ENCODE results near the gene RIC3. TPM values are rescaled to one million over a fixed set of nuclear protein-coding genes. Genes with fewer than 3 reads are reported as not detected.

Gene RIC3
- total and polyA plus RNA-seq, 4 donors = 38.2 to 56.1 (median 54.1) TPM

- H3K36me3 ChIP-seq (ENCODE audit: control insufficient read depth, insufficient read depth, low read length) = peaks cover 27% of the 10 kb centered on the region
- no peaks in the 10 kb centered on the region for H3K27me3 ChIP-seq (ENCODE audit: control insufficient read depth, insufficient read depth, low read length)
- H3K4me1 ChIP-seq (ENCODE audit: control insufficient read depth, insufficient read depth, low read length) = peaks cover 3% of the 10 kb centered on the region
- no peak overlapping the region for H3K4me3 ChIP-seq (ENCODE audit: low read depth, low read length)
- no peak overlapping the region for H3K27ac ChIP-seq (ENCODE audit: low read depth, low read length)
- H3K9me3 ChIP-seq (ENCODE audit: control insufficient read depth, insufficient read depth, low read length) = no peaks in the 10 kb centered on the region
- no CpG with 5 or more reads among the region's 5 CpGs for WGBS (ENCODE audit: insufficient coverage)
- no peak for DNase-seq (ENCODE audit: low read depth in 4 of 6, low spot score in 6 of 6)
Measured at GRCh38 chr11:8107642-8108041, 61.2 kb downstream of the RIC3 start.

DNA sequence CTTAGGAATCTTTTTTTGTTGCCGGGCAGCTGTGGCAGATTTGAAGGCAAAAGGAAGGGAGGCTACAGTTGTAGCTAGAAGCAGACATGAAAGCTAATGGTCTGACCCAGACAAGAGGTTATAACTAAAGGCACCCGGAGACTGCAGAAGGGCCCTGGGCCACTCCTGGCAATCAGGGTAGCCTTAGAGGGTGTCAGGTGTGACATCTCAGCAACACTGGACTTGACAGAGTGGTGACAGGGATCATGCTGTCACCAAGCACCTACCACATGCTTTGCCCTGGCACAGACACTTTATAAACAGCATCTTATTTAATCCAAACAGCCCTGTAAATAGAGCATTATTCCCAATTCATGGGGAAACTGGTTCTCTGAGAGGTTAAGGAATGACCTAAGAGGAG lies 62.1 kb downstream of the RIC3 start:
- no peak for DNase-seq (ENCODE audit: low read depth in 4 of 6, low spot score in 6 of 6)
- no peaks in the 10 kb centered on the region for H3K27me3 ChIP-seq (ENCODE audit: control insufficient read depth, insufficient read depth, low read length)
- peaks cover 37% of the 10 kb centered on the region for H3K36me3 ChIP-seq (ENCODE audit: control insufficient read depth, insufficient read depth, low read length)
- no peak overlapping the region for H3K27ac ChIP-seq (ENCODE audit: low read depth, low read length)
- H3K9me3 ChIP-seq (ENCODE audit: control insufficient read depth, insufficient read depth, low read length) = no peaks in the 10 kb centered on the region
- peaks cover under 1% of the 10 kb centered on the region for H3K4me1 ChIP-seq (ENCODE audit: control insufficient read depth, insufficient read depth, low read length)
- no peak overlapping the region for H3K4me3 ChIP-seq (ENCODE audit: low read depth, low read length)
- 89% methylated on average over 1 of the region's 2 CpGs for WGBS (ENCODE audit: insufficient coverage)

- WGBS (ENCODE audit: insufficient coverage) = 50% methylated on average over 2 of the region's 3 CpGs
- Histone ChIP-seq H3K9me3 (ENCODE audit: control insufficient read depth, insufficient read depth, low read length) (no peaks in the 10 kb centered on the region), H3K27me3 (ENCODE audit: control insufficient read depth, insufficient read depth, low read length) (no peaks in the 10 kb centered on the region), H3K4me1 (ENCODE audit: control insufficient read depth, insufficient read depth, low read length) (no peaks in the 10 kb centered on the region), H3K27ac (ENCODE audit: low read depth, low read length) (no peak overlapping the region), H3K36me3 (ENCODE audit: control insufficient read depth, insufficient read depth, low read length) (peaks cover 47% of the 10 kb centered on the region), H3K4me3 (ENCODE audit: low read depth, low read length) (no peak overlapping the region)
- peak in 1 of 6 donors; percentile 11 for DNase-seq (ENCODE audit: low read depth in 4 of 6, low spot score in 6 of 6)
Measured at GRCh38 chr11:8105666-8106065, 63.2 kb downstream of the RIC3 start.

- Histone ChIP-seq H3K27ac (ENCODE audit: low read depth, low read length) (no peak overlapping the region), H3K36me3 (ENCODE audit: control insufficient read depth, insufficient read depth, low read length) (peaks cover 52% of the 10 kb centered on the region), H3K4me1 (ENCODE audit: control insufficient read depth, insufficient read depth, low read length) (no peaks in the 10 kb centered on the region), H3K27me3 (ENCODE audit: control insufficient read depth, insufficient read depth, low read length) (no peaks in the 10 kb centered on the region), H3K9me3 (ENCODE audit: control insufficient read depth, insufficient read depth, low read length) (no peaks in the 10 kb centered on the region), H3K4me3 (ENCODE audit: low read depth, low read length) (no peak overlapping the region)
- DNase-seq (ENCODE audit: low read depth in 4 of 6, low spot score in 6 of 6) = no peak
- 100% methylated on average over 1 of the region's 4 CpGs for WGBS (ENCODE audit: insufficient coverage)
Measured at GRCh38 chr11:8105133-8105532, 63.7 kb downstream of the RIC3 start.

GRCh38 chr11:8103909-8104308 lies 64.9 kb downstream of the RIC3 start:
- DNase-seq (ENCODE audit: low read depth in 4 of 6, low spot score in 6 of 6) = no peak
- Histone ChIP-seq H3K36me3 (ENCODE audit: control insufficient read depth, insufficient read depth, low read length) (peaks cover 55% of the 10 kb centered on the region), H3K4me3 (ENCODE audit: low read depth, low read length) (no peak overlapping the region), H3K9me3 (ENCODE audit: control insufficient read depth, insufficient read depth, low read length) (no peaks in the 10 kb centered on the region), H3K4me1 (ENCODE audit: control insufficient read depth, insufficient read depth, low read length) (no peaks in the 10 kb centered on the region), H3K27me3 (ENCODE audit: control insufficient read depth, insufficient read depth, low read length) (no peaks in the 10 kb centered on the region), H3K27ac (ENCODE audit: low read depth, low read length) (no peak overlapping the region)
- WGBS (ENCODE audit: insufficient coverage) = no CpG with 5 or more reads among the region's 2 CpGs

DNA sequence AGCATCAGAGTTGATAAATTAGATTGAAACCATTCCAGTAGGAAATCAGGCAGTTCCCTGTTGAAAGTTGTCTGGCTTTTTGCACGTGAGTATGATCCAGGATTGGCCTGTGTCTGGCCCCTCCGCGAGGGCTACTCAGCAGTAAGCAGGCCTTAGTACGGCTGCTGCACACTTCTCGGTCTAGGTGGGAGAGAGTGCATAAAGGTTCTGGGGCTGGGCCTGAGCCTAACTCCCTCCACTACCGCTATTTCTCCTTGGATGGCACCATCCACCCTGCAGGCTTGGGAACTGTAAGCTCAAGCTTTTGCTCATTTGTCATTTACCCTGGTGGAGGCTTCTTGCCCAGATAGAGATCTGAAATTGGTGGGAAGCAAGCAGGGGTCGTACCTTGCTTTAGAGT lies 65.9 kb downstream of the RIC3 start:
- Histone ChIP-seq H3K4me3 (ENCODE audit: low read depth, low read length) (no peak overlapping the region), H3K4me1 (ENCODE audit: control insufficient read depth, insufficient read depth, low read length) (no peaks in the 10 kb centered on the region), H3K27ac (ENCODE audit: low read depth, low read length) (no peak overlapping the region), H3K27me3 (ENCODE audit: control insufficient read depth, insufficient read depth, low read length) (no peaks in the 10 kb centered on the region), H3K9me3 (ENCODE audit: control insufficient read depth, insufficient read depth, low read length) (no peaks in the 10 kb centered on the region), H3K36me3 (ENCODE audit: control insufficient read depth, insufficient read depth, low read length) (peaks cover 64% of the 10 kb centered on the region)
- no peak for DNase-seq (ENCODE audit: low read depth in 4 of 6, low spot score in 6 of 6)
- WGBS (ENCODE audit: insufficient coverage) = 71% methylated on average over 2 of the region's 7 CpGs

- Histone ChIP-seq H3K4me3 (ENCODE audit: low read depth, low read length) (no peak overlapping the region), H3K9me3 (ENCODE audit: control insufficient read depth, insufficient read depth, low read length) (no peaks in the 10 kb centered on the region), H3K36me3 (ENCODE audit: control insufficient read depth, insufficient read depth, low read length) (peaks cover 68% of the 10 kb centered on the region), H3K27ac (ENCODE audit: low read depth, low read length) (no peak overlapping the region), H3K27me3 (ENCODE audit: control insufficient read depth, insufficient read depth, low read length) (no peaks in the 10 kb centered on the region), H3K4me1 (ENCODE audit: control insufficient read depth, insufficient read depth, low read length) (no peaks in the 10 kb centered on the region)
- no peak for DNase-seq (ENCODE audit: low read depth in 4 of 6, low spot score in 6 of 6)
Measured at GRCh38 chr11:8102296-8102915, 66.4 kb downstream of the RIC3 start.

DNA sequence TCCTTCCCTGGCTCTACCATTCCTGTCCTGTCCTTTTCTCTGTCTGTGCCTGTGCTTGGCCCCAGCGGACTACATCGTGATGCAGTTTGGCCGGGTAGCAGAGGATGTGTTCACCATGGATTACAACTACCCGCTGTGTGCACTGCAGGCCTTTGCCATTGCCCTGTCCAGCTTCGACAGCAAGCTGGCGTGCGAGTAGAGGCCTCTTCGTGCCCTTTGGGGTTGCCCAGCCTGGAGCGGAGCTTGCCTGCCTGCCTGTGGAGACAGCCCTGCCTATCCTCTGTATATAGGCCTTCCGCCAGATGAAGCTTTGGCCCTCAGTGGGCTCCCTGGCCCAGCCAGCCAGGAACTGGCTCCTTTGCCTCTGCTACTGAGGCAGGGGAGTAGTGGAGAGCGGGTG lies 67.4 kb downstream of the RIC3 start:
- Histone ChIP-seq H3K27me3 (ENCODE audit: control insufficient read depth, insufficient read depth, low read length) (no peaks in the 10 kb centered on the region), H3K4me1 (ENCODE audit: control insufficient read depth, insufficient read depth, low read length) (no peaks in the 10 kb centered on the region), H3K36me3 (ENCODE audit: control insufficient read depth, insufficient read depth, low read length) (peaks cover 74% of the 10 kb centered on the region), H3K27ac (ENCODE audit: low read depth, low read length) (no peak overlapping the region), H3K9me3 (ENCODE audit: control insufficient read depth, insufficient read depth, low read length) (no peaks in the 10 kb centered on the region), H3K4me3 (ENCODE audit: low read depth, low read length) (no peak overlapping the region)
- no peak for DNase-seq (ENCODE audit: low read depth in 4 of 6, low spot score in 6 of 6)
- WGBS (ENCODE audit: insufficient coverage) = 94% methylated on average over 10 of the region's 11 CpGs

- Histone ChIP-seq H3K4me3 (ENCODE audit: low read depth, low read length) (no peak overlapping the region), H3K27me3 (ENCODE audit: control insufficient read depth, insufficient read depth, low read length) (no peaks in the 10 kb centered on the region), H3K27ac (ENCODE audit: low read depth, low read length) (no peak overlapping the region), H3K9me3 (ENCODE audit: control insufficient read depth, insufficient read depth, low read length) (no peaks in the 10 kb centered on the region), H3K4me1 (ENCODE audit: control insufficient read depth, insufficient read depth, low read length) (peaks cover 6% of the 10 kb centered on the region), H3K36me3 (ENCODE audit: control insufficient read depth, insufficient read depth, low read length) (peaks cover 78% of the 10 kb centered on the region)
- WGBS (ENCODE audit: insufficient coverage) = 100% methylated on average over 8 of the region's 8 CpGs
- no peak for DNase-seq (ENCODE audit: low read depth in 4 of 6, low spot score in 6 of 6)
Measured at GRCh38 chr11:8100605-8101004, 68.2 kb downstream of the RIC3 start.

- DNase-seq (ENCODE audit: low read depth in 4 of 6, low spot score in 6 of 6) = no peak
- H3K4me1 ChIP-seq (ENCODE audit: control insufficient read depth, insufficient read depth, low read length) = peaks cover 11% of the 10 kb centered on the region
- H3K27ac ChIP-seq (ENCODE audit: low read depth, low read length) = no peak overlapping the region
- 93% methylated on average over 10 of the region's 14 CpGs for WGBS (ENCODE audit: insufficient coverage)
- H3K27me3 ChIP-seq (ENCODE audit: control insufficient read depth, insufficient read depth, low read length) = no peaks in the 10 kb centered on the region
- no peaks in the 10 kb centered on the region for H3K9me3 ChIP-seq (ENCODE audit: control insufficient read depth, insufficient read depth, low read length)
- peaks cover 81% of the 10 kb centered on the region for H3K36me3 ChIP-seq (ENCODE audit: control insufficient read depth, insufficient read depth, low read length)
- no peak overlapping the region for H3K4me3 ChIP-seq (ENCODE audit: low read depth, low read length)
Measured at GRCh38 chr11:8100158-8100557, 68.7 kb downstream of the RIC3 start.

Measured in spinal cord (tissue), 10 donors.